Testis (tissue), 2 donors: ENCODE results near the gene ABHD5.

Source experiments
- POLR2A ChIP-seq: fragments of 450-650 bp; IDR thresholded peaks from one replicate; pipeline ENCODE4 v1.6.1; 2017; ENCODE audit warnings: antibody characterized with exemption, mild to moderate bottlenecking, moderate library complexity
- TF ChIP-seq, protein P1 (sequence below), 3 experiments: fragments of 450-650 bp in 2 of 3; fragments of 200-600 bp in 1 of 3; sonication (generic) in 1 of 3; IDR thresholded peaks; one replicate each; pipeline ENCODE4 v1.5.1; 2016 to 2019; ENCODE audit warnings: antibody characterized with exemption in 3 of 3, mild to moderate bottlenecking in 2 of 3, moderate library complexity in 1 of 3

- TF ChIP-seq, protein P1, sequence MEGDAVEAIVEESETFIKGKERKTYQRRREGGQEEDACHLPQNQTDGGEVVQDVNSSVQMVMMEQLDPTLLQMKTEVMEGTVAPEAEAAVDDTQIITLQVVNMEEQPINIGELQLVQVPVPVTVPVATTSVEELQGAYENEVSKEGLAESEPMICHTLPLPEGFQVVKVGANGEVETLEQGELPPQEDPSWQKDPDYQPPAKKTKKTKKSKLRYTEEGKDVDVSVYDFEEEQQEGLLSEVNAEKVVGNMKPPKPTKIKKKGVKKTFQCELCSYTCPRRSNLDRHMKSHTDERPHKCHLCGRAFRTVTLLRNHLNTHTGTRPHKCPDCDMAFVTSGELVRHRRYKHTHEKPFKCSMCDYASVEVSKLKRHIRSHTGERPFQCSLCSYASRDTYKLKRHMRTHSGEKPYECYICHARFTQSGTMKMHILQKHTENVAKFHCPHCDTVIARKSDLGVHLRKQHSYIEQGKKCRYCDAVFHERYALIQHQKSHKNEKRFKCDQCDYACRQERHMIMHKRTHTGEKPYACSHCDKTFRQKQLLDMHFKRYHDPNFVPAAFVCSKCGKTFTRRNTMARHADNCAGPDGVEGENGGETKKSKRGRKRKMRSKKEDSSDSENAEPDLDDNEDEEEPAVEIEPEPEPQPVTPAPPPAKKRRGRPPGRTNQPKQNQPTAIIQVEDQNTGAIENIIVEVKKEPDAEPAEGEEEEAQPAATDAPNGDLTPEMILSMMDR (IDR thresholded peaks at IDR 0.05) = no peak
- no peak for TF ChIP-seq POLR2A
Observed at GRCh38 chr3:43707998-43708397, 17.3 kb downstream of the ABHD5 start.
